ENCODE data around the gene SLC26A6. TPM values are rescaled to one million over a fixed set of nuclear protein-coding genes. Genes with fewer than 3 reads are reported as not detected.

Gene SLC26A6, protein sequence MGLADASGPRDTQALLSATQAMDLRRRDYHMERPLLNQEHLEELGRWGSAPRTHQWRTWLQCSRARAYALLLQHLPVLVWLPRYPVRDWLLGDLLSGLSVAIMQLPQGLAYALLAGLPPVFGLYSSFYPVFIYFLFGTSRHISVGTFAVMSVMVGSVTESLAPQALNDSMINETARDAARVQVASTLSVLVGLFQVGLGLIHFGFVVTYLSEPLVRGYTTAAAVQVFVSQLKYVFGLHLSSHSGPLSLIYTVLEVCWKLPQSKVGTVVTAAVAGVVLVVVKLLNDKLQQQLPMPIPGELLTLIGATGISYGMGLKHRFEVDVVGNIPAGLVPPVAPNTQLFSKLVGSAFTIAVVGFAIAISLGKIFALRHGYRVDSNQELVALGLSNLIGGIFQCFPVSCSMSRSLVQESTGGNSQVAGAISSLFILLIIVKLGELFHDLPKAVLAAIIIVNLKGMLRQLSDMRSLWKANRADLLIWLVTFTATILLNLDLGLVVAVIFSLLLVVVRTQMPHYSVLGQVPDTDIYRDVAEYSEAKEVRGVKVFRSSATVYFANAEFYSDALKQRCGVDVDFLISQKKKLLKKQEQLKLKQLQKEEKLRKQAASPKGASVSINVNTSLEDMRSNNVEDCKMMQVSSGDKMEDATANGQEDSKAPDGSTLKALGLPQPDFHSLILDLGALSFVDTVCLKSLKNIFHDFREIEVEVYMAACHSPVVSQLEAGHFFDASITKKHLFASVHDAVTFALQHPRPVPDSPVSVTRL
- 38.6 TPM for polyA plus RNA-seq (2012; ENCODE audit: insufficient read depth, insufficient read length)

DNA sequence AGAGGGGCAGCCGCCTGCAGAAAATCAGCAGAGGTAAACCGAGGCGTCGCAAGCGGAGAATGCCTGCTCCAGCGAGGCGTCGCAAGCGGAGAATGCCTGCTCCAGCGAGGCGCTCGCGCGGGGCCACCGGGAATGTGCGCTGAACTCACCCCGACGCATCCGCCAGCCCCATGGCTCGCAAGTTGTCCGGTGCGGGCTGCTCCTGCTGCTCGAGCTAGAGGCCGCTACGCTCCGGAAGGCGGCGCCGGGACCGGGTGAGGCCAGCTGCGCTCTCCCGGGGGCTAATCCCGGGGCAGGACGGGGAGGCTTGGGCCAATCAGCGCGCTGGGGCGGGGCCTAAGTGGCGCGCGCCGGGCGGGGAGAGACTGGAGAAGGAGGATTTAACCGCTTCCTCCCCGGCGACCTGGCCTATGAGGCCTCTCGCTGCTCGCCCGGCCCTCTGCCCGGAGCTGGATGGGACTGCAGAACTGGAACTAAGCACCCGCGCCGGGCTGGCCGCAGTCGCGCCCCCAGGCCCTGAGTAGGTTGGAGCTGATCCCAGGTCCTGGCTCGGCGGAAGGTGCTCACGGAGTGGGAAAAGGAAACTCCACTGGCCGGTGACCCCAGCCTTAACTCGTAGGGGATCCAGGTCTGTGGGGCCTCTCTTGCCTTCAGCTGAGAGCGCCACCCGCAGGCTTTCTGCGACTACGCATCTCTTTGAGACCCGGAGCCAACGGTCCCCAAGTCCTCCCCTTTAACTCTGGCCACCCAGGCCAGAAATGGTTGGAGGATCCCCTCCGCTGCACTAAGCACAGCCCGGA, at the start of gene SLC26A6:
TSS of gene SLC26A6 (minus strand) at position 240 of the 800 bp plus-strand sequence. CDS start at position 172, 68 bp downstream.
- H3K4me3 ChIP-seq (ENCODE audit: low read length) = peak within 1 kb of the TSS; percentile 76
- peak; percentile 88 for DNase-seq (ENCODE audit: low read depth, low spot score)

DNA sequence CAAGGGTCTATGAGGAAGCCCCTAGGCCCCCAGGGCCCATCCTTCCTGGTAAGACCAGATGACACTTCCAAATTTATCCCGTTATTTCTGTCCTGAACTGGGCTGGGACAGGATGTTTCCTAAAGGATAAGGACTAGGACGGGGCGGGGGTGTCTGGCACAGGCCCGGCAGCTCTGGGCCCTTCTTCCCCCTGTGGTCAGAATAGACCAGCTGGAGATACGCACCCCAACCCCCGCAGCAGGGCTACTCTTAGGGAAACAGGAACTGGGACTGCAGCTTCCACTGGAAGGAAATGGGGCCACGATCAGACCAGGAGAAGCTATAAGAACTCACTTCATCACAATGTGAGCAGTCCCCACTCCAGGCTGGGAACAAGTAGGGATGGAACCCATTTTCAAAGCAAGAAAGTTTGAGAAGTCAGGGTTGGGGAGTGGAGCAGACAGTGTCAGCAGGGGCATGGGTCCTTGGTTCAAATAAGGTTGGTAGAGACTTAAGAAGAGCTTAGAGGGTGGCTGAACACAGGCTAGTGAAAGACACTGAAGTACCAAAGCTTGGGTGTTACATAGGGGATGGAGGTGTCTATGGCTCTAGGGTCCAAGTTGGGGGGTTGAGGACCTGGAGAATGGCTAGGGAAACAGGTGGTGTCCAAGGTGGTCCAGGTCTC, 49.4 kb upstream of the SLC26A6 start:
- H3K4me3 ChIP-seq (ENCODE audit: low read length) = peak overlapping the region; percentile 86
- DNase-seq (ENCODE audit: low read depth, low spot score) = no peak

DNA sequence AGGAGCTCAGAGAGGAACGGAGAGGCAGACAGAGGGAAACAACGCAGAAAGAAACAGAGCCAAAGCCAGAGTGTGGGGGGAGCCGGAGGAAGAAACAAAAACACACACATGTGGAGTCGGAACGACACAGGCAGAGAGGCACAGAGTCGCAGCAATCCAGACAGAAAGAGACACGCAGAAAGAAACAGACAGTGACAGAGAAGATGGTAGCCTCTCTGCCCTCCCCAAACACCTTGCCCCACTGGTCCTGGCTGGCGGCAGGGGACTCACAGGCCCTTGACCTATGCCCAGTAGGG, 48.7 kb upstream of the SLC26A6 start:
- H3K4me3 ChIP-seq (ENCODE audit: low read length) = no peak overlapping the region
- no peak for DNase-seq (ENCODE audit: low read depth, low spot score)

DNA sequence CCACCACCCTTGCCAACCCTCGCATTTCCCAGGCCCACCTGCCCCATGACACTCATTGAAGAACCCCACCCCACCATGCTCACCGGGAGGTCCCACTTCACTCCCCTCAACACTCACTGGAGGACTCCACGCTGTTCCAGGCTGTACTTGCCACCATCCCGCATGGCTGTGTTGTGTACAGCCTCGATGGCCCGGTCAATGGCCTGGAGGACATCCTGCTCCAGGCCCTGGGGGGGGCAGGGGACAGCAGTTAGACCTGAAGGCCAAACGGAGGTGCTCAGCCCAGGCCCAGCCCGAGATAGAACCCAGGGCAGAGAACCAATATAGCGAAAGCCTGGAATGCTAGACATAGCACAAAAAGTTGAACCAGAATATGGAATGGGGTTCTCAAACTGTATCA, 47.5 kb upstream of the SLC26A6 start:
- no peak overlapping the region for H3K4me3 ChIP-seq (ENCODE audit: low read length)
- DNase-seq (ENCODE audit: low read depth, low spot score) = no peak

GRCh38 chr3:48681974-48682610, 46.8 kb upstream of the SLC26A6 start:
- no peak overlapping the region for H3K4me3 ChIP-seq (ENCODE audit: low read length)
- DNase-seq (ENCODE audit: low read depth, low spot score) = no peak

- no peak overlapping the region for H3K4me3 ChIP-seq (ENCODE audit: low read length)
- DNase-seq (ENCODE audit: low read depth, low spot score) = no peak
Observed at GRCh38 chr3:48681541-48681880, 46.2 kb upstream of the SLC26A6 start.

- no peak overlapping the region for H3K4me3 ChIP-seq (ENCODE audit: low read length)
- no peak for DNase-seq (ENCODE audit: low read depth, low spot score)
Observed at GRCh38 chr3:48680811-48681540, 45.7 kb upstream of the SLC26A6 start.

DNA sequence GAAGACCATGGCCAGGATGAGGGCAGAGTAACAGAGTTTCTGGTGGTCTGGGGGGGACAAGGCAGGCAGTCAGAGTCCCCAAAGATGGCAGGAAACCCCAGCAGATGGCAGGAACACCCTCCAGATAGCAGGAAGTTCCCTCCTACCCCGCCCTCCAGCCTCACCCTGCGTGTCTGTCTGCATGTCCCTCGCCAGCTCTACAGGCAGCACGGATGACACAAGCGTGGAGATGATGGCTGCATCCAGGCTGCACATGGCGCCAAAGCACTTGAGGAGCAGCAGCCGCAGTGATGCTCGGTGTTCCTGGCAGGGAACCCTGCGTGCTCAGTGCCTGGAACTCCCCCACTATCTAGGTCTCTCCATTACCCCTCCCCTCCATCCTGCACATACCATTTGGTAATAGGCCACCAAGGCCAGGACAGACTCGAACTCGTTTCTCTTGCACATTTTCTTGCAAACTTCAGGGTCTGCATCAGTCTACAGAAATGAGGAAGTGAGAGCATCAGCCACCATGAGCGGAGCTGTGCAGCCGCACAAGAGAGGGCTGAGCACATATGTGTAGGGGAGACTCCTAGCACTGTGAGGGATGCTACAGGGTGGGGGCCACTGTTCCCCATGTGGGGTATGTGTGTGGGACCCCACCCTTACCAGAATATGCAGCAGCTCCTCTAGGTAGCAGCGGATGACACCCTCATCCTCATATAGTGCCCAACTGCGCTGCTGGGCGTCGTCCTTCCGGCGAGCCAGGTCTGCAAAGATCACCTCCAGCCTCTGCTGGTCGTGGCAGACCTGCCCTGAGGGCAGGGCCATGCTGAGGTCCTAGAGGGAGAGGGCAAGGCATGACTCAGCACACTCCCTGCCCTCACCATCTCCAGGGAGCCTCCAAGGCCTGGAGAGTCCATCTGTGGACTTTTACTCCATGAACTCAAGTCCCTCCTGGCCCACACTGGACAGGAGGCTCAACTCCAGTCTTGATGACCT, 44.4 kb upstream of the SLC26A6 start:
- DNase-seq (ENCODE audit: low read depth, low spot score) = no peak
- H3K4me3 ChIP-seq (ENCODE audit: low read length) = no peak overlapping the region

DNA sequence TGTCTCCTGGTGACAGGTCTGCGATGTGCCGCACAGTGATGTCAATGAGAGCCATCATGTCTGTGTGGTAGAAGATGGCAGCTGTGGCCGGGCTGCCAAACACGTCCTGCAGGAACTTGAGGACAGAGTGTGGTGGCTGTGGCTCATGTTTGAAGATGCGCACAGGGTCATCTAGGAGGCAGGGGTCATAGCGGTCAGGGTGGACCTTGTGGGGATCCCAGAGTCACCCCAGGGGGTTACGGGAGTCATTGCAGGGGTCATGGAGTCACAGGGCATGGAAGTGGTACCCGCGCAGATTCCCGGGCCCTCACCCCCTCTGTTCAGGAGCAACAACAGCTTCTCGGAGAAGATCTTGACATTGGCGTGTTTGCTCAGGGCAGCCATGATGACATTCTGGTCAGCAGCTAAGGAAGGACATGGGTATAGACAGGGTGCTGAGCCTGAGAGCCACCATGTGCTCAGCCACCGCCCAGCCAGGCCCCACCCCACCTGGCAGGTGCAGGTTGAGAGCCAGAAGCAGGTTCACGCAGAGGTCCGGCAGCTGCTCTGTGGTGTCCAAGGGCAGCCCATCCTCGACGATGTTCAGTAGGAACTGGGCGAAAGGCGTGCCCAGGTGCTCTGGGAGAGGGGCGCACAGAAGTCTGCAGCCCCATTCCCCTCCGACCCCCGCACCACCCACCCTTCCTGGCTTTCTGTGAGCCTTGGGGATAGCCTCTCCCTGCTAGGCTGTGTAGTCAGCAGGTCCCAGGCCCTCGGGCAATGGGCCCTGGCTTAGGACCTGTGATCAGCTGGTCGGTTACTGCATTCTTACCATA, 43.5 kb upstream of the SLC26A6 start:
- DNase-seq (ENCODE audit: low read depth, low spot score) = no peak

GRCh38 chr3:48678056-48678455, 42.8 kb upstream of the SLC26A6 start:
- no peak for DNase-seq (ENCODE audit: low read depth, low spot score)
- no peak overlapping the region for H3K4me3 ChIP-seq (ENCODE audit: low read length)

More for the DNA sequence above, 43.5 kb upstream of the SLC26A6 start:
- H3K4me3 ChIP-seq (ENCODE audit: low read length) = no peak overlapping the region

GRCh38 chr3:48674505-48674904, 39.2 kb upstream of the SLC26A6 start:
- no peak for DNase-seq (ENCODE audit: low read depth, low spot score)
- H3K4me3 ChIP-seq (ENCODE audit: low read length) = no peak overlapping the region

GRCh38 chr3:48672522-48672921, 37.3 kb upstream of the SLC26A6 start:
- H3K4me3 ChIP-seq (ENCODE audit: low read length) = no peak overlapping the region
- no peak for DNase-seq (ENCODE audit: low read depth, low spot score)

DNA sequence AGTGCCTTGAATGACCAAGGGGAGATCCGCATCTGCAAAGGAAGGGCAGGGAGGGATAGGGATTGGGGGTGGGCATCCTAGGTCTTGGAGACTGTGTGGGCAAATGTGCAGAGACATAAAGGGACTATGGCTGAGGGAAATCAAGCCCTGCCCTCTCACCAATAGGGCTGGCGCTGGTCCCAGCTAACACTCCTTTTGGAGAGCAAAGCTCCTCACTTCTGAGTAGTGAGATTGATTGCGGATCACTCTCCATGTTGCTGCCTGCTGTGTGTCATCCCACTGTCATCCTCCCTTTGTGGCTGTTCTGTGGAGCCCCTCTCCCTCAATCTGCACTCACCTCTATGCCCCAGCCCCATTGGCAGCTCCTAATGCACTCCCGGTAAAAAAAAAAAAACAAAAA, 29.7 kb upstream of the SLC26A6 start:
- H3K4me3 ChIP-seq (ENCODE audit: low read length) = no peak overlapping the region
- DNase-seq (ENCODE audit: low read depth, low spot score) = no peak

GRCh38 chr3:48664313-48664644, 29.0 kb upstream of the SLC26A6 start:
- H3K4me3 ChIP-seq (ENCODE audit: low read length) = no peak overlapping the region
- no peak for DNase-seq (ENCODE audit: low read depth, low spot score)

DNA sequence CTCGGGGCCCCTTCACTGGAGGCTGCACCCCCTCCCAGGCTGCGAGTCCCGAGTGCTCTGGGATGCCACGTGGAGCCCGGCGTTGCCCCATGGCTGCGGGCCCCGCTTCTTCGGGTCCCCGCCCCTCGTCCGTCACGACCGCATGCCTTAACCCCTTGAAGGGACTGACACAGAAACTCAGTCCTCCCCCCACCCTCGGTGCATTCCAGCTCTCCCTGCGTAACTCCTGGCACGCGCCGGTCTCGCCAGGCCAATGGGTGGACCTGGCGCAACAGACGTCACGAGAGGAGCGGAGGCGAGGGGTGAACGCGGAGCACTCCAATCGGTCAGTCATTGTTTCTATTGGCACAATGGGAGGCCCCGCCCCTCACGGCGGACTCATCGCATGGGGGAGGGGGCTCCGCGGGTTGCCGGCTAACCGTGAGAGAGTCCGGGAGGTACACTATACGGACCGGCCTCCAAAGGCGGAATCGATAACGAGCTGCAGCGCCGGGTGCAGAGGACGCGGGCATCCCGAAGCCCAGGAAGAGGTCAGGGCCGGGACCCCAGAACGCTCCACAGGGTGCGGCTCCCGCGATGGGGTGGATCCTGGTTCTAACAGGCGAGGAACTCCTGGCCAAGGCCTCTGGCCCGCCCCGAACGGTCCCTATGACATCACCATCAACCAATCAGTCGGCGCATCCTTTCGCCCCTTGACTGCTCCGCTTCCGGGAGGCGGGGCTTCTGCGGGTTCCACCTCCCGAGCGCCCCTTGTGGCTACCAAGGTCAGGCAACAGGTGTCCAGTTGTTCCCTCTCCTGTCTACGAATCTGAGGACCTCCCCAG, 28.4 kb upstream of the SLC26A6 start:
- no peak overlapping the region for H3K4me3 ChIP-seq (ENCODE audit: low read length)
- no peak for DNase-seq (ENCODE audit: low read depth, low spot score)
